Naive thymus-derived CD4-positive, alpha-beta T cell (primary cell): Measurements from ENCODE around the gene STK4. TPM values are rescaled to one million over a fixed set of nuclear protein-coding genes. Genes with fewer than 3 reads are reported as not detected.

Source experiments
- ATAC-seq: fragments of 150-1000 bp; cut with Tn5 transposase; 2 replicates; pipeline ENCODE4 v1.10.0; 2021; ENCODE audit warnings: mild to moderate bottlenecking, moderate library complexity
- CTCF ChIA-PET: fragments of 350-600 bp; sonication (Branson Sonifier 250); formaldehyde crosslinking; loops from one replicate; lab custom pipeline; 2021; ENCODE audit warnings: antibody characterized with exemption; lab: Charles Lee
- POLR2A ChIA-PET: fragments of 350-600 bp; sonication (Branson Sonifier 250); formaldehyde crosslinking; loops from one replicate; lab custom pipeline; 2021; ENCODE audit warnings: antibody characterized with exemption, inconsistent platforms; lab: Charles Lee
- DNase-seq, 9 donors: peaks; one replicate each; pipeline versions ENCODE4 v3.0.0 to v3.0.0-alpha.2; 2020 to 2022; ENCODE audit warnings: mixed read lengths in 1 of 9
- H3K27ac ChIP-seq: one replicate; pipeline ENCODE4 v1.7.0; 2013; ENCODE audit warnings: mild to moderate bottlenecking, low read depth, low read length, moderate library complexity
- H3K27me3 ChIP-seq, 2 donors: one replicate each; pipeline ENCODE4 v1.7.0; 2013; ENCODE audit warnings: low read length in 2 of 2, mild to moderate bottlenecking in 2 of 2, moderate library complexity in 2 of 2; ENCODE audit not compliant: control insufficient read depth in 2 of 2, insufficient read depth in 2 of 2
- H3K36me3 ChIP-seq, 3 experiments: 1 replicate in 2 of 3; 2 replicates in 1 of 3; pipeline ENCODE4 v1.7.0; 2013; ENCODE audit warnings: low read length in 3 of 3, mild to moderate bottlenecking in 3 of 3, moderate library complexity in 1 of 3; ENCODE audit not compliant: insufficient read depth in 3 of 3, control insufficient read depth in 2 of 3
- H3K4me1 ChIP-seq, 2 donors: one replicate each; pipeline ENCODE4 v1.7.0; 2013; ENCODE audit warnings: low read length in 2 of 2, mild to moderate bottlenecking in 2 of 2, moderate library complexity in 1 of 2; ENCODE audit not compliant: control insufficient read depth in 2 of 2, insufficient read depth in 2 of 2
- H3K4me3 ChIP-seq: 2 replicates; pipeline ENCODE4 v1.7.0; 2013; ENCODE audit warnings: mild to moderate bottlenecking, low read length
- H3K9me3 ChIP-seq, 3 experiments: 1 replicate in 2 of 3; 2 replicates in 1 of 3; pipeline ENCODE4 v1.7.0; 2013; ENCODE audit warnings: low read length in 3 of 3; ENCODE audit not compliant: control insufficient read depth in 2 of 3
- H3K27ac Mint-ChIP-seq, 9 donors: one replicate each; pipeline ENCODE4 v1.8.0; 2020 to 2022; ENCODE audit warnings: mixed read lengths in 9 of 9, mild to moderate bottlenecking in 8 of 9, moderate library complexity in 5 of 9, inconsistent platforms in 2 of 9
- H3K27me3 Mint-ChIP-seq, 5 donors: one replicate each; pipeline ENCODE4 v1.8.0; 2021 to 2022; ENCODE audit warnings: mixed read lengths in 5 of 5, mild to moderate bottlenecking in 1 of 5
- H3K36me3 Mint-ChIP-seq, 5 donors: one replicate each; pipeline ENCODE4 v1.8.0; 2020 to 2022; ENCODE audit warnings: mixed read lengths in 5 of 5, mild to moderate bottlenecking in 3 of 5, inconsistent platforms in 1 of 5
- H3K4me1 Mint-ChIP-seq, 7 donors: one replicate each; pipeline ENCODE4 v1.8.0; 2020 to 2022; ENCODE audit warnings: mixed read lengths in 7 of 7, mild to moderate bottlenecking in 3 of 7, inconsistent platforms in 1 of 7
- H3K4me3 Mint-ChIP-seq, 10 donors: one replicate each; pipeline ENCODE4 v1.8.0; 2020 to 2022; ENCODE audit warnings: mild to moderate bottlenecking in 10 of 10, mixed read lengths in 10 of 10, moderate library complexity in 6 of 10, inconsistent platforms in 2 of 10
- H3K9me3 Mint-ChIP-seq, 11 donors: one replicate each; pipeline ENCODE4 v1.8.0; 2020 to 2022; ENCODE audit warnings: mixed read lengths in 11 of 11, mild to moderate bottlenecking in 4 of 11, inconsistent platforms in 1 of 11, moderate library complexity in 1 of 11
- intact Hi-C, 2 donors: fragments of 100-400 bp; cut with micrococcal nuclease; formaldehyde crosslinking; loops; one replicate each; pipeline ENCODE4 v1.15.1; 2023
- polyA plus RNA-seq, 2 donors: library from polyadenylated mRNA; unstranded; fragments of 300-500 nt; fragmentation: Illumina TruSeq; gene quantifications; one replicate each; pipeline ENCODE4 v1.2.3, GENCODE V29; 2021
- total RNA-seq, 6 experiments: library from RNA in 5 of 6; stranded (reverse) in 5 of 6; gene quantifications; 1 replicate in 5 of 6; 2 replicates in 1 of 6; pipeline ENCODE4 v1.2.3 and lab custom pipeline; 2021 to 2026

STK4 gene
- total and polyA plus RNA-seq, 7 experiments from 2014 or later = 175 to 383 (median 247) TPM

DNA sequence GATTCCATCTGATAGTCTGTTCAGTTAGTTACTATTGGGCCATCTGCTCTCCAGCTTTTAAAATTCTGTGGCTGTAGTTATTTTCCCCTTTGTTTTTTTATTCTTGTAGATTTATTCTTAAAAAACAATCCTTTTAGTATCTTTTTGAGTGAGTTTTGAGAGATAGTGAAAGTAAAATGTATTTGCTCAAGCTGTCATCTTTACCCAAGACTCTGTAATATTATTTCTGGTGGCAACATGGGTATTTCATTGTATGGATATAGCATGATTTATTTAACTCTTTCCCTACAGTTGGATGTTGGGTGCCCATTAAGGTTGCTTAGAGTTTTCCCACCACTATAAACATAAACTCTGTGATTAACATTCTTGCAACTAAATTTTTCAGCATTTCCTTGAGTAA is 24.6 kb downstream of the STK4 start:
- no peaks in the 10 kb centered on the region for H3K9me3 Mint-ChIP-seq

DNA sequence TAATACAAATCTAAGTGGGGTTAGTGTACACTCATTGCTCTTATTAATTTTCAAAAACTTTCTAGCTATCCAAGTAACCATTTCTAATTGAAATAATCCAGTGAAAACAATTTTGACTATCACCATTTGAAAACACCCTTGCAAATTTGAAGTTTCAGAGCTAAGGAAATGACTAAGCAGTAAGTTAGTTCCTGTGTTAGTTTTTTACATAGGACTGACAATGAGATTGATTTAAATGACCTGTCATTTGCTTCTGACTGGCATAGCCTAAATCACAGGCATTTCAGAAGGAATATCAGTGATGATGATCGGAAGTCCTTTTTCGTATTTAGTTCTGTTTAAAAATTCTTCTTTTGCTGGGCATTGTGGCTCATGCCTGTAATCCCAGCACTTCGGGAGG is 27.0 kb downstream of the STK4 start:
- peaks cover 59 to 97% (median 83%) of the 10 kb centered on the region in 7 donors for H3K4me1 Mint-ChIP-seq
- H3K27ac Mint-ChIP-seq = peak overlapping the region; percentile 45 to 86 (median 74)
- H3K36me3 ChIP-seq = peaks cover 28 to 45% (median 37%) of the 10 kb centered on the region in 3 experiments
- H3K27ac ChIP-seq = no peak overlapping the region
- H3K4me3 Mint-ChIP-seq = peak overlapping the region in 9 of 10 donors; percentile 62 to 95 (median 69)
- CTCF ChIA-PET = interaction anchor here (1.7 to 2.2 kb wide), 2 partner anchors 18 to 29 kb away, joined by 4 to 8 read pairs; no protein-coding TSS in a partner anchor
- no peaks in the 10 kb centered on the region for H3K27me3 Mint-ChIP-seq
- H3K36me3 Mint-ChIP-seq = peaks cover 18 to 58% (median 46%) of the 10 kb centered on the region in 5 donors
- H3K9me3 ChIP-seq = no peaks in the 10 kb centered on the region
- intact Hi-C loops = loop anchor here (2.0 to 5.0 kb wide), 2 partner anchors 17 to 36 kb away; no protein-coding TSS in a partner anchor
- DNase-seq (no peak), ATAC-seq (peak; percentile 73)
- H3K9me3 Mint-ChIP-seq = no peaks in the 10 kb centered on the region
- POLR2A ChIA-PET = interaction anchor here (0.6 to 6.1 kb wide), 5 partner anchors 14 to 378 kb away, joined by 3 to 38 read pairs (median 5); partner anchors contain the start of gene STK4
- no peak overlapping the region for H3K4me3 ChIP-seq
- H3K4me1 ChIP-seq = peaks cover 28 to 63% of the 10 kb centered on the region in 2 donors
- no peaks in the 10 kb centered on the region for H3K27me3 ChIP-seq

More for the DNA sequence above, 24.6 kb downstream of the STK4 start:
- DNase-seq (no peak), ATAC-seq (no peak)
- ChIA-PET CTCF (interaction anchor here (1.3 to 2.2 kb wide), 2 partner anchors 20 to 21 kb away, joined by 3 to 8 read pairs; no protein-coding TSS in a partner anchor), POLR2A (interaction anchor here (0.8 to 6.1 kb wide), 5 partner anchors 11 to 26 kb away, joined by 3 to 38 read pairs (median 6); partner anchors contain the start of gene STK4)
- Histone ChIP-seq H3K4me1 (peaks cover 31 to 67% of the 10 kb centered on the region in 2 donors), H3K27me3 (no peaks in the 10 kb centered on the region), H3K9me3 (no peaks in the 10 kb centered on the region), H3K4me3 (peak overlapping the region; percentile 42), H3K36me3 (peaks cover 9 to 33% (median 22%) of the 10 kb centered on the region in 3 experiments), H3K27ac (peak overlapping the region; percentile 76)
- Mint-ChIP-seq H3K27me3 (no peaks in the 10 kb centered on the region), H3K27ac (peak overlapping the region; percentile 72 to 96 (median 92)), H3K4me1 (peaks cover 54 to 97% (median 79%) of the 10 kb centered on the region in 7 donors), H3K36me3 (peaks cover 14 to 48% (median 44%) of the 10 kb centered on the region in 5 donors), H3K4me3 (peak overlapping the region; percentile 77 to 95 (median 88))
- intact Hi-C loops = loop anchor here (1.0 to 5.0 kb wide), 3 partner anchors 12 to 34 kb away; no protein-coding TSS in a partner anchor

DNA sequence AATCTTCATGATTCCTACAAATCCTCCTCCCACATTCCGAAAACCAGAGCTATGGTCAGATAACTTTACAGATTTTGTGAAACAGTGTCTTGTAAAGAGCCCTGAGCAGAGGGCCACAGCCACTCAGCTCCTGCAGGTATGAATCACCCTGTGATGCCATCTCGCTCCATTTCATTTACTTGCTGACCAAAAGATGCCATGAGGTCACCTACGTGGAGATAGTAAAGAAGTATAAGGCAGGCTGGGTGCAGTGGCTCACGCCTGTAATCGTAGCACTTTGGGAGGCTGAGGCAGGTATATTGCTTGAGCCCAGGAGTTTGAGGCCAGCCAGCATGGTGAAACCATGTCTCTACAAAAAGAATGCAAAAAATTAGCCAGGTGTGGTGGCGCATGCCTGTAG is 30.9 kb downstream of the STK4 start:
- H3K36me3 ChIP-seq = peaks cover 44 to 75% (median 63%) of the 10 kb centered on the region in 3 experiments
- H3K27me3 ChIP-seq = no peaks in the 10 kb centered on the region
- peaks cover 7 to 36% of the 10 kb centered on the region in 2 donors for H3K4me1 ChIP-seq
- H3K27ac Mint-ChIP-seq = peak overlapping the region in 8 of 9 donors; percentile 62 to 82 (median 76)
- POLR2A ChIA-PET = interaction anchor here (0.5 to 2.3 kb wide), 10 partner anchors 10 to 90 kb away, joined by 3 to 8 read pairs (median 5); no protein-coding TSS in a partner anchor
- CTCF ChIA-PET = interaction anchor here (1.0 to 1.9 kb wide), 2 partner anchors 16 to 99 kb away, joined by 3 to 5 read pairs; no protein-coding TSS in a partner anchor
- H3K4me3 Mint-ChIP-seq = no peak overlapping the region
- peaks cover 43 to 91% (median 78%) of the 10 kb centered on the region in 7 donors for H3K4me1 Mint-ChIP-seq
- peak overlapping the region; percentile 3 for H3K27ac ChIP-seq
- intact Hi-C loops = no loop called here
- peaks cover 22 to 71% (median 50%) of the 10 kb centered on the region in 5 donors for H3K36me3 Mint-ChIP-seq
- H3K27me3 Mint-ChIP-seq = no peaks in the 10 kb centered on the region
- ATAC-seq = no peak
- H3K4me3 ChIP-seq = no peak overlapping the region
- H3K9me3 ChIP-seq = no peaks in the 10 kb centered on the region
- no peak for DNase-seq
- H3K9me3 Mint-ChIP-seq = no peaks in the 10 kb centered on the region

DNA sequence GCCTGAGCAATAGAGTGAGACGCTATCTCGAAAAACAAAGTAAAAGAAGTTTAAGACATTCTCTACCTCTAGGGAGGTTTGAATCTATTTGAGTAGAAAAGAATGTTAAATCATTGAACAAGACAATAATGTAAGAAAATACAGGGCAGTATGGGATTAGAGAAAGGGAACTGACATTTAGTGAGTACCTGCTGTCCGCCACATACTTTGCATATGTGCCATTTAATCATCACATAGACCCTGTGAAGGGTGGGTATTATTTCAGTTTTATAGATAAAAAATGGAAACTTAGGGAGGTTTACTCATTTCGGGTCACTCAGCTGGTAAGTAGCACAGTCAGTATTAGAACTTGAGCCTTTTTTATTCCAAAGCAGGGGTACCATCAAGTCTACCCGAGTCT is 31.4 kb downstream of the STK4 start:
- H3K36me3 Mint-ChIP-seq = peaks cover 22 to 73% (median 50%) of the 10 kb centered on the region in 5 donors

DNA sequence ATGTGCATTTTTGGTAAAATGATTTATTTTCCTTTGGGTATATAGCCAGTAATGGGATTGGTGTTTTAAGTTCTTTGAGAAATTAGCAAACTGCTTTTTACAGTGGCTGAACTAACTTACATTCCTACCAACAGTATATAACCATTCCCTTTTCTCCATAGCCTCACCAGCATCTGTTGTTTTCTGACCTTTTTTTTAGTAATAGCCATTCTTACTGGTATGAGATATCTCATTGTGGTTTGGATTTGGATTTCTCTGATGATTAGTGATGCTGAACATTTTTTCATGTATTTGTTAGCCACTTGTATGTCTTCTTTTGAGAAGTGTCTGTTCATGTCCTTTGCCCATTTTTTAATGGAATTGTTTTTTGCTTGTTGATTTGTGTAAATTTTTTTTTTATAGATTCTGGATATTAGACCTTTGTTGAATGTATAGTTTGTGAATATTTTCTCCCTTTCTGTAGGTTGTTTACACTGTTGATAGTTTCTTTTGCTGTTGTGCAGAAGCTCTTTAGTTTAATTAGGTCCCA is 42.3 kb downstream of the STK4 start:
- Histone ChIP-seq H3K27ac (no peak overlapping the region), H3K4me3 (no peak overlapping the region), H3K27me3 (no peaks in the 10 kb centered on the region), H3K9me3 (no peaks in the 10 kb centered on the region), H3K4me1 (peaks cover 0 to 30% of the 10 kb centered on the region in 2 donors), H3K36me3 (peaks cover 8 to 71% (median 23%) of the 10 kb centered on the region in 3 experiments)
- ATAC-seq (no peak), DNase-seq (no peak)
- ChIA-PET POLR2A (no interaction called here), CTCF (interaction anchor here (1.0 kb wide), 1 partner anchor 35 kb away, joined by 3 read pairs; no protein-coding TSS in a partner anchor)
- peaks cover 35 to 80% (median 66%) of the 10 kb centered on the region in 7 donors for H3K4me1 Mint-ChIP-seq
- no peaks in the 10 kb centered on the region for H3K27me3 Mint-ChIP-seq
- peak overlapping the region; percentile 18 to 89 (median 74) for H3K27ac Mint-ChIP-seq
- H3K4me3 Mint-ChIP-seq = peak overlapping the region in 3 of 10 donors; percentile 15 to 54 (median 23)
- peaks cover 8 to 47% (median 25%) of the 10 kb centered on the region in 5 donors for H3K36me3 Mint-ChIP-seq
- intact Hi-C loops = no loop called here
- peaks cover 0 to 1% (median 0%) of the 10 kb centered on the region in 11 donors for H3K9me3 Mint-ChIP-seq

More for the DNA sequence above, 31.4 kb downstream of the STK4 start:
- H3K9me3 ChIP-seq = no peaks in the 10 kb centered on the region
- ChIA-PET CTCF (interaction anchor here (1.9 kb wide), 1 partner anchor 98 kb away, joined by 5 read pairs; no protein-coding TSS in a partner anchor), POLR2A (interaction anchor here (0.6 to 1.4 kb wide), 4 partner anchors 12 to 35 kb away, joined by 4 to 5 read pairs (median 4); no protein-coding TSS in a partner anchor)
- peaks cover 7 to 31% of the 10 kb centered on the region in 2 donors for H3K4me1 ChIP-seq
- peaks cover 44 to 76% (median 63%) of the 10 kb centered on the region in 3 experiments for H3K36me3 ChIP-seq
- H3K4me3 Mint-ChIP-seq = no peak overlapping the region
- peak overlapping the region in 8 of 9 donors; percentile 20 to 82 (median 70) for H3K27ac Mint-ChIP-seq
- no peaks in the 10 kb centered on the region for H3K27me3 Mint-ChIP-seq
- H3K27ac ChIP-seq = peak overlapping the region; percentile 39
- H3K4me3 ChIP-seq = no peak overlapping the region
- H3K27me3 ChIP-seq = no peaks in the 10 kb centered on the region
- H3K4me1 Mint-ChIP-seq = peaks cover 40 to 89% (median 81%) of the 10 kb centered on the region in 7 donors
- DNase-seq = no peak
- intact Hi-C loops = loop anchor here in 1 of 2 donors (2.0 kb wide), 1 partner anchor 25 kb away; no protein-coding TSS in a partner anchor
- ATAC-seq = no peak
- H3K9me3 Mint-ChIP-seq = no peaks in the 10 kb centered on the region

DNA sequence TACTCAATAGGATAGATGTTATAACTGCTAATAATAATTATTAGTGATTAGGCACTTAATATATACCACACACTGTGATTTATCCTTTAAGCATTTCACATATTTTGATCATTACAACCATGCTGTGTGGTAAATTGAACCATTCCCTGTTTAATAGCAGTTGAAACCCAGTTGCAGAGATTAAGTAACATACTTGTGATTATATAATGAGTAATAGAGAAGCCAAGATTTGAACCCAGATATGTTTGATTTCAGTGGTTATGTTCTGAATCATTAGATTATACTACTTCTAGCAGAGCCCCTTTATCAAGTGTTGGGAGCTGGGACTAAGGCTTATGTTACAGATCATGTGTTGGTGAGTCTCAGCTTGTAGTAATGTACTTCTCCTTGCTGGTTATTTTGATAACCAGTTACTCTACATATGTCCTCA is 44.1 kb downstream of the STK4 start:
- no peak for ATAC-seq

More for the DNA sequence above, 44.1 kb downstream of the STK4 start:
- Histone ChIP-seq H3K27ac (peak overlapping the region; percentile 32), H3K4me1 (peaks cover 0 to 39% of the 10 kb centered on the region in 2 donors), H3K4me3 (no peak overlapping the region), H3K27me3 (no peaks in the 10 kb centered on the region), H3K36me3 (peaks cover 12 to 67% (median 30%) of the 10 kb centered on the region in 3 experiments), H3K9me3 (no peaks in the 10 kb centered on the region)
- H3K27ac Mint-ChIP-seq = peak overlapping the region in 5 of 9 donors; percentile 1 to 82 (median 65)
- intact Hi-C loops = loop anchor here in 1 of 2 donors (2.0 to 5.0 kb wide), 3 partner anchors 18 to 302 kb away; partner anchors contain the start of gene PABPC1L
- peaks cover 31 to 80% (median 69%) of the 10 kb centered on the region in 7 donors for H3K4me1 Mint-ChIP-seq
- H3K9me3 Mint-ChIP-seq = peaks cover 0 to 1% (median 0%) of the 10 kb centered on the region in 11 donors
- CTCF ChIA-PET = interaction anchor here (1.5 to 1.9 kb wide), 3 partner anchors 18 to 44 kb away, joined by 4 to 8 read pairs (median 7); partner anchors contain the start of gene STK4
- H3K36me3 Mint-ChIP-seq = peaks cover 8 to 49% (median 24%) of the 10 kb centered on the region in 5 donors
- DNase-seq = no peak
- POLR2A ChIA-PET = interaction anchor here (0.6 to 1.9 kb wide), 3 partner anchors 44 to 127 kb away, joined by 3 to 8 read pairs (median 3); partner anchors contain the start of gene STK4
- peak overlapping the region in 1 of 10 donors; percentile 48 for H3K4me3 Mint-ChIP-seq
- no peaks in the 10 kb centered on the region for H3K27me3 Mint-ChIP-seq
